GM08714 (cell line): ENCODE data around the gene TMEM151A.

Source experiments
- H3K4me3 ChIP-seq: fragments of 200-500 bp; sonication (Bioruptor generic); 2 replicates; pipeline ENCODE4 v1.5.1; 2014; ENCODE audit warnings: mild to moderate bottlenecking, low read length, inconsistent platforms
- ZNF274 ChIP-seq: IDR thresholded peaks from 2 replicates; pipeline ENCODE4 v1.6.1; 2012; ENCODE audit warnings: mild to moderate bottlenecking, low read depth, low read length

The TMEM151A gene

GRCh38 chr11:66263231-66263630 lies 28.5 kb upstream of the TMEM151A start:
- TF ChIP-seq ZNF274 = no peak
- H3K4me3 ChIP-seq = no peak overlapping the region

GRCh38 chr11:66263785-66264184 lies 27.9 kb upstream of the TMEM151A start:
- TF ChIP-seq ZNF274 = no peak
- H3K4me3 ChIP-seq = no peak overlapping the region

- no peak for TF ChIP-seq ZNF274
- no peak overlapping the region for H3K4me3 ChIP-seq
These were observed 27.3 kb upstream of the TMEM151A start for GRCh38 chr11:66264383-66264782.

GRCh38 chr11:66264914-66265313 lies 26.8 kb upstream of the TMEM151A start:
- no peak overlapping the region for H3K4me3 ChIP-seq
- no peak for TF ChIP-seq ZNF274

GRCh38 chr11:66265531-66266377 lies 25.9 kb upstream of the TMEM151A start:
- no peak overlapping the region for H3K4me3 ChIP-seq
- TF ChIP-seq ZNF274 = no peak

- no peak overlapping the region for H3K4me3 ChIP-seq
These were observed 25.2 kb upstream of the TMEM151A start for GRCh38 chr11:66266378-66267038.

GRCh38 chr11:66267039-66267378 lies 24.7 kb upstream of the TMEM151A start:
- TF ChIP-seq ZNF274 = no peak
- H3K4me3 ChIP-seq = peak overlapping the region; percentile 31; the same call in 1 of the 2 replicates

More at GRCh38 chr11:66266378-66267038, 25.2 kb upstream of the TMEM151A start:
- no peak for TF ChIP-seq ZNF274

- H3K4me3 ChIP-seq = peak overlapping the region; percentile 48; the same call in 1 of the 2 replicates
- TF ChIP-seq ZNF274 = no peak
These were observed 24.1 kb upstream of the TMEM151A start for GRCh38 chr11:66267379-66268243.

GRCh38 chr11:66268244-66268951 lies 23.3 kb upstream of the TMEM151A start, which contains the start of gene RAB1B:
Gene RAB1B (plus strand): TSS chr11:66268639. CDS start chr11:66268680, 41 bp downstream.
- H3K4me3 ChIP-seq = peak within 1 kb of the TSS; percentile 98
- no peak for TF ChIP-seq ZNF274

GRCh38 chr11:66268952-66269905 lies 22.5 kb upstream of the TMEM151A start:
- peak overlapping the region; percentile 98 for H3K4me3 ChIP-seq
- TF ChIP-seq ZNF274 = no peak

- TF ChIP-seq ZNF274 = no peak
- H3K4me3 ChIP-seq = no peak overlapping the region
These were observed 19.9 kb upstream of the TMEM151A start for GRCh38 chr11:66271816-66272215.

GRCh38 chr11:66272596-66272995 lies 19.1 kb upstream of the TMEM151A start:
- no peak overlapping the region for H3K4me3 ChIP-seq
- TF ChIP-seq ZNF274 = no peak

- no peak overlapping the region for H3K4me3 ChIP-seq
- TF ChIP-seq ZNF274 = no peak
These were observed 17.5 kb upstream of the TMEM151A start for GRCh38 chr11:66274219-66274618.

GRCh38 chr11:66275396-66275795 lies 16.3 kb upstream of the TMEM151A start:
- H3K4me3 ChIP-seq = no peak overlapping the region
- TF ChIP-seq ZNF274 = no peak
